Gastroesophageal sphincter (tissue), 4 donors: ENCODE data around the gene COL6A2. TPM values are rescaled to one million over a fixed set of nuclear protein-coding genes. Genes with fewer than 3 reads are reported as not detected.
A peak's percentile ranks its signal among the peaks of the same experiment; 100 is the strongest.

Experiments used
- ATAC-seq: fragments of 150-250 bp; one replicate; pipeline ENCODE4 v1.9.1; 2016; ENCODE audit warnings: mild to moderate bottlenecking, moderate library complexity
- H3K27ac ChIP-seq, 4 donors: fragments of 200-600 bp; sonication (generic) in 3 of 4; 1 replicate in 3 of 4; 2 replicates in 1 of 4; pipeline ENCODE4 v1.5.1; 2016 to 2019
- H3K27me3 ChIP-seq: fragments of 200-600 bp; sonication (generic); one replicate; pipeline ENCODE4 v1.5.1; 2019
- H3K36me3 ChIP-seq, 2 donors: fragments of 200-600 bp; sonication (generic); one replicate each; pipeline ENCODE4 v1.5.1; 2019; ENCODE audit warnings: control low read depth in 1 of 2
- H3K4me1 ChIP-seq, 3 donors: fragments of 200-600 bp; sonication (generic); 1 replicate in 2 of 3; 2 replicates in 1 of 3; pipeline ENCODE4 v1.5.1; 2016 to 2019; ENCODE audit warnings: control low read depth in 2 of 3
- H3K4me3 ChIP-seq, 2 donors: fragments of 200-600 bp; sonication (generic); one replicate each; pipeline ENCODE4 v1.5.1; 2019; ENCODE audit warnings: mild to moderate bottlenecking in 1 of 2, moderate library complexity in 1 of 2
- H3K9me3 ChIP-seq, 3 donors: fragments of 200-600 bp; sonication (generic); one replicate each; pipeline ENCODE4 v1.5.1; 2017 to 2019; ENCODE audit warnings: control low read depth in 2 of 3
- EP300 ChIP-seq: sonication (generic); formaldehyde crosslinking; IDR thresholded peaks from one replicate; pipeline ENCODE4 v1.6.1; 2017; ENCODE audit warnings: antibody characterized with exemption, mild to moderate bottlenecking
- POLR2A ChIP-seq, 2 donors: fragments of 450-650 bp; IDR thresholded peaks; one replicate each; pipeline ENCODE4 v1.6.1; 2017; ENCODE audit warnings: antibody characterized with exemption in 2 of 2, mild to moderate bottlenecking in 2 of 2, moderate library complexity in 1 of 2
- POLR2AphosphoS5 ChIP-seq: sonication (generic); formaldehyde crosslinking; IDR thresholded peaks from one replicate; pipeline ENCODE4 v1.6.1; 2017; ENCODE audit warnings: antibody characterized with exemption
- WGBS, 2 donors: methylation state at CpG; one replicate each; pipeline ENCODE4 v1.1.5; 2018; ENCODE audit warnings: low coverage in 1 of 2; 5-methylcytosine and 5-hydroxymethylcytosine counted together
- total RNA-seq, 4 donors: library from RNA; depleted of rRNA; stranded (reverse); fragments of >200 nt; gene quantifications; one replicate each; pipeline ENCODE4 v1.1.0, GENCODE V29; 2016
- TF ChIP-seq, protein P1 (sequence below), 4 experiments: fragments of 200-600 bp in 2 of 4; fragments of 450-650 bp in 2 of 4; sonication (generic) in 1 of 4; IDR thresholded peaks; one replicate each; pipeline ENCODE4 v1.5.1; 2017 to 2019; ENCODE audit warnings: antibody characterized with exemption in 4 of 4, mild to moderate bottlenecking in 2 of 4, moderate library complexity in 2 of 4

The COL6A2 gene
- total RNA-seq, 4 donors from 2014 or later, result 720 to 1,286 (median 1,215) TPM

DNA sequence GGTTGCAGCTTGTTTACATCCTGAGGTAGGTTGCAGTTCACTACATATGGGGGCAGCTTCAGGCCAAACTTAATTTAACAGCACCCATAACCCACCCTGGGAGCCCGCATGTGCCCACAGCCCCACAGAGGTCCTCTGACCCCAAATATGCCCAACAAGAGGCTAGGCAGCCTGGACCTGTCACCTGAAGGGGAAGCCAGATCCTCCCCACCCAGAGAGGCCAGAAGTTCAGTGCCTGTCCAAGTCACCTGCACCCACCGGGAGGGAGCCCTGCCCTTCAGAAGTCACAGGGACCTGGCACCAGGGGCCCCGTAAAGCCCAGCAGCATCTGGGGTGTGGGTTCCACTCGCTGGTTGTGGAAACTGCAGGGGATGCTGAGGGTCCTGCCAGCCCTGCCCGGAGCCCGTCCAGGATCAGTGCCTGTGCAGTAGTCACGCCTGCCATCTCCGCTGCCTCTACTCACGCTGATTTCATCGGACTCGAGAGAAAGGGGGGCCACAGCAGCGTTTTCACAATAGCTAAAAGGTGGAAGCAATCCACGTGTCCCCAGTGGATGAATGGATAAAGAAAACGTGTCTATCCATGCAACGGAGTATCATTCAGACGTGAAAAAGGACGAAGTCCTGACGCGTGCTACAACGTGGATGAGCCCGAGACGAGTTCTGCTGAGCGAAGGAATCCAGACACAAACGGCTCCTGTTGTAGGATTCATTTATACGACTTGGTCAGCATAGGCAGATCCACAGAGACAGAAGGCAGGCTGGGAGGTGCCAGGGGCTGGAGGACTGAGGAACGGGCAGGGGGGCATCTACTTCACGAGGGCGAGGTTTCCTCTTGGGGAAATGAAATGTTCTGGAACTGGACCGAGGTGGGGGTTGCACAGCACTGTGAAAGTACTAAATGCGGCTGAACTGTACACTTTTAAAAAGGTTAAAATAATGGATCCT, 33.9 kb upstream of the COL6A2 start:
- ATAC-seq, result no peak

DNA sequence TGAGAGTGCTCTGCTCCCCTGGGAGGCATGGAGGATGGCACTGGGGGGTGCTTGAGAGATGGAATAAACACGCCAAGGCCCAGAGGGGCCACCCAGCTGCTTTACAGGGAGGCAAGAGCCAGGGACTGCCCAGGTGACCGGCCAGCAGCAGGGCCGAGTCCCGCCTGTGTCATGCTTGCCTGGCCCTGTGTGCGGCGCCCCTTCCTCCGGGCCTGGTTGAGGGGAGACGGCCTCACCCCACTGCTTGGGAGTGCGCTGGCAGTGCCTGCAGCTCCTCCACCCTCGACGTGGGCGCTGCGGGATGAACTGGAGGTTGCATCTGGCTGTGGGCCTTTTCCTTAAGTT, 33.1 kb upstream of the COL6A2 start:
- Histone ChIP-seq H3K4me1 (peaks cover 5 to 67% (median 34%) of the 10 kb centered on the region in 3 donors), H3K27ac (peak overlapping the region; percentile 66 to 97 (median 86)), H3K9me3 (peaks cover 0 to 13% (median 0%) of the 10 kb centered on the region in 3 donors), H3K27me3 (no peaks in the 10 kb centered on the region), H3K4me3 (no peak overlapping the region), H3K36me3 (no peaks in the 10 kb centered on the region)
- no peak for ATAC-seq
- TF ChIP-seq EP300 (no peak), POLR2AphosphoS5 (no peak), POLR2A (IDR thresholded peaks at IDR 0.05) (no peak)
- TF ChIP-seq, protein P1, sequence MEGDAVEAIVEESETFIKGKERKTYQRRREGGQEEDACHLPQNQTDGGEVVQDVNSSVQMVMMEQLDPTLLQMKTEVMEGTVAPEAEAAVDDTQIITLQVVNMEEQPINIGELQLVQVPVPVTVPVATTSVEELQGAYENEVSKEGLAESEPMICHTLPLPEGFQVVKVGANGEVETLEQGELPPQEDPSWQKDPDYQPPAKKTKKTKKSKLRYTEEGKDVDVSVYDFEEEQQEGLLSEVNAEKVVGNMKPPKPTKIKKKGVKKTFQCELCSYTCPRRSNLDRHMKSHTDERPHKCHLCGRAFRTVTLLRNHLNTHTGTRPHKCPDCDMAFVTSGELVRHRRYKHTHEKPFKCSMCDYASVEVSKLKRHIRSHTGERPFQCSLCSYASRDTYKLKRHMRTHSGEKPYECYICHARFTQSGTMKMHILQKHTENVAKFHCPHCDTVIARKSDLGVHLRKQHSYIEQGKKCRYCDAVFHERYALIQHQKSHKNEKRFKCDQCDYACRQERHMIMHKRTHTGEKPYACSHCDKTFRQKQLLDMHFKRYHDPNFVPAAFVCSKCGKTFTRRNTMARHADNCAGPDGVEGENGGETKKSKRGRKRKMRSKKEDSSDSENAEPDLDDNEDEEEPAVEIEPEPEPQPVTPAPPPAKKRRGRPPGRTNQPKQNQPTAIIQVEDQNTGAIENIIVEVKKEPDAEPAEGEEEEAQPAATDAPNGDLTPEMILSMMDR (IDR thresholded peaks at IDR 0.05), result no peak
- WGBS, 2 donors, result 20 to 60% methylated on average over 1 of the region's 13 CpGs

More for the DNA sequence above, 33.9 kb upstream of the COL6A2 start:
- H3K36me3 ChIP-seq, result no peaks in the 10 kb centered on the region
- TF ChIP-seq POLR2AphosphoS5, result no peak
- no peak for TF ChIP-seq EP300
- TF ChIP-seq, protein P1 (IDR thresholded peaks at IDR 0.05), result no peak
- TF ChIP-seq POLR2A (IDR thresholded peaks at IDR 0.05), result no peak
- peaks cover 0 to 13% (median 0%) of the 10 kb centered on the region in 3 donors for H3K9me3 ChIP-seq
- H3K27ac ChIP-seq, result peak overlapping the region in 3 of 4 donors; percentile 84 to 97 (median 89)
- no peaks in the 10 kb centered on the region for H3K27me3 ChIP-seq
- peaks cover 5 to 68% (median 34%) of the 10 kb centered on the region in 3 donors for H3K4me1 ChIP-seq
- no peak overlapping the region for H3K4me3 ChIP-seq
- WGBS, 2 donors, result 65 to 84% methylated on average over 6 to 12 of the region's 30 CpGs

DNA sequence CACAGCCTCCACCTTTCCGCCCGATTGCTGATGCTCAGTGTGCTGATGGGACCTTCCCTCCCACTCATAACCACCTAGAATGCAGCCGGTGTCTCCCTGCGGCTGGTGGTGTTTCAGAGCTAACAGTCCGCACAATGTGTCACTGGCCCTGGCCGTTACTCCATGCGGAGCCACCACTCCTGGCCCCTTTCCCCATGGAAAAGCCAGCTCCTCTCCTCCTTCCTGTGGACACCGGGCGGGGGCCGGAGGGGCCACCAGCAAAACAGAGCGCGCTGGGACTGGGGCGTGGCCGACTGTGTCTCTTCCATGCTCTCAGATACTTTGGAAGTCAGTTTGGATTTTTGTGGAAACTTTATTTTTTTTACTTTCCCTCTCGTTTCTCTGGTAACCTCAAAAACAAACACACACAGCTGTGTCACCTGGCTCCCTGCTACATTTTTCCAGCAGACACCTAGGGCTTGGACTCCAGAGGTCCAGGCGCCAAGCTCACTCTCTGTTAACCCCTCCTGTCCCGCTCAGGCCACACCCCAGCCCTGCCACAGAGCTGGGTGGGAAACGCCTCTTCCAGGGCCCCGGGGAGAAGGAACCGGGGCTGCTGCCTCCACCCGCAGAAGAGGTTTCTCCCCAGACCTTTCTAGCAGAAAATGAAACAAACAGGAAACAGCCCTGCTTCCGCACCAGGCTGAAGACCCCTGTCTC, 32.5 kb upstream of the COL6A2 start:
- H3K27ac ChIP-seq, result peak overlapping the region; percentile 66 to 97 (median 86)
- no peaks in the 10 kb centered on the region for H3K27me3 ChIP-seq
- peak; percentile 71 for ATAC-seq
- H3K36me3 ChIP-seq, result no peaks in the 10 kb centered on the region
- peaks cover 5 to 62% (median 31%) of the 10 kb centered on the region in 3 donors for H3K4me1 ChIP-seq
- peaks cover 0 to 13% (median 0%) of the 10 kb centered on the region in 3 donors for H3K9me3 ChIP-seq
- 5 to 19% methylated on average over 4 to 9 of the region's 22 CpGs for WGBS, 2 donors
- peak; percentile 3 for TF ChIP-seq POLR2AphosphoS5
- TF ChIP-seq, protein P1 (IDR thresholded peaks at IDR 0.05), result no peak
- H3K4me3 ChIP-seq, result peak overlapping the region in 1 of 2 donors; percentile 14

DNA sequence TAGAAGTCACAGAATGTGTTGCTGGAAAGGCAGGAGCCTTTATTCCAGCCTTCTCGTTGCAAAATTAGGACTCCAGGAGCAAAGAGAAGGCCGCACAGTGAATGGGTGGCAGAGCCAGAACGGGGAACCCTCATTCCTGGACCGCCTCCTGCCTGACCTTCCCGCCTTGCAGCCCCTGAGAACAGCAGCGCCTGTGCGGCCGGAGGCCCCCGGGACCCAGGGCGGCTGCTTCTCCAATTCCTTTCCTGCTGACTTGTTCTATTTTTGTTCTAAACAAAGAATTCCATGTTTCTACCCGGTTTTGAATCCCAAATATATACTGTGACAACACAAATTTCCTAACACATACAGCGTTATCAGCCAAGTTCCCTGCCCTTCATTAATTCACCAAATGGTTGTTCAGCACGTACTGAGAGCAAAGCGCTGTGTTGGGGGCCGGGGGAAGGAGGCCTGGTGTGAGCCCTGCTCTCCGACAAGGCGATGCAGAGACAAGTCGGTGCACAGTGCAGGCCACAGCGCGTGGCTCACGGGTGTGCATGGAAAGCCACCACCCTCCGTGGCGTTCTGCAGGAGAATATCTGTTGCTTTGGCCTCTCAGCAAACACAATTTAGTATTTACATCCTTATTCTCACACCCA, 31.9 kb upstream of the COL6A2 start:
- Histone ChIP-seq H3K27me3 (no peaks in the 10 kb centered on the region), H3K9me3 (peaks cover 0 to 13% (median 0%) of the 10 kb centered on the region in 3 donors), H3K4me3 (peak overlapping the region in 1 of 2 donors; percentile 14), H3K4me1 (peaks cover 5 to 55% (median 29%) of the 10 kb centered on the region in 3 donors), H3K36me3 (no peaks in the 10 kb centered on the region), H3K27ac (peak overlapping the region; percentile 66 to 97 (median 86))
- ATAC-seq, result no peak
- WGBS, 2 donors, result 15 to 37% methylated on average over 10 to 11 of the region's 23 CpGs
- TF ChIP-seq, protein P1 (IDR thresholded peaks at IDR 0.05), result no peak
- TF ChIP-seq POLR2AphosphoS5 (no peak), EP300 (no peak), POLR2A (IDR thresholded peaks at IDR 0.05) (no peak)
